IMR-90 (cell line): Measurements from ENCODE around the gene WFDC9. TPM values are rescaled to one million over a fixed set of nuclear protein-coding genes. Genes with fewer than 3 reads are reported as not detected.

ENCODE experiments used
- ATAC-seq: fragments of 200-7000 bp; cut with Tn5 transposase; 2 replicates; pipeline ENCODE4 v1.9.1; 2020; ENCODE audit warnings: low read depth, mild to moderate bottlenecking, moderate library complexity
- BruUV-seq: library from RNA; stranded (reverse); fragments of 400-500 nt; replicated peaks from 2 replicates; lab custom pipeline; 2021; lab: Mats Ljungman, UMichigan
- CTCF ChIA-PET: fragments of 300-600 bp; formaldehyde crosslinking; extraction: SDS; loops from one replicate; lab custom pipeline; 2021; ENCODE audit warnings: antibody characterized with exemption; lab: Yijun Ruan, JAX
- POLR2A ChIA-PET: fragments of 300-600 bp; sonication (Branson Sonifier 250); formaldehyde crosslinking; loops from one replicate; lab custom pipeline; 2022; ENCODE audit warnings: antibody characterized with exemption; ENCODE audit not compliant: unreplicated experiment; lab: Charles Lee
- DNase-seq: peaks from one replicate; pipeline ENCODE4 v3.0.0; 2013
- H2AFZ ChIP-seq: replicated peaks from 2 replicates; pipeline ENCODE3; 2013; ENCODE audit warnings: low read length, mild to moderate bottlenecking; ENCODE audit not compliant: poor library complexity
- H2AK5ac ChIP-seq: 2 replicates; pipeline ENCODE4 v1.6.1; 2013; ENCODE audit warnings: low read depth, low read length, inconsistent platforms
- H2AK9ac ChIP-seq: replicated peaks from 2 replicates; pipeline ENCODE3; 2013; ENCODE audit warnings: mild to moderate bottlenecking, low read depth, low read length, moderate library complexity; ENCODE audit not compliant: poor library complexity
- H2BK120ac ChIP-seq: 2 replicates; pipeline ENCODE4 v1.6.1; 2013; ENCODE audit warnings: low read depth, low read length, inconsistent platforms
- H2BK15ac ChIP-seq: 3 replicates; pipeline ENCODE4 v1.6.1; 2013; ENCODE audit warnings: low read depth, low read length, inconsistent platforms
- H2BK20ac ChIP-seq: 2 replicates; pipeline ENCODE4 v1.6.1; 2013; ENCODE audit warnings: low read depth, mild to moderate bottlenecking, inconsistent platforms, low read length, moderate library complexity
- H2BK5ac ChIP-seq: 2 replicates; pipeline ENCODE4 v1.6.1; 2013; ENCODE audit warnings: mild to moderate bottlenecking, low read depth, low read length, inconsistent platforms; ENCODE audit not compliant: poor library complexity, severe bottlenecking
- H3K14ac ChIP-seq: replicated peaks from 2 replicates; pipeline ENCODE4 v1.6.1; 2013; ENCODE audit warnings: low read depth, low read length, inconsistent platforms
- H3K18ac ChIP-seq: 2 replicates; pipeline ENCODE4 v1.6.1; 2013; ENCODE audit warnings: low read depth, low read length, control low read depth
- H3K23ac ChIP-seq: 2 replicates; pipeline ENCODE4 v1.6.1; 2013; ENCODE audit warnings: low read depth, low read length, inconsistent platforms
- H3K27ac ChIP-seq: 2 replicates; pipeline ENCODE4 v1.5.1; 2013; ENCODE audit warnings: mild to moderate bottlenecking, control low read depth, low read length; ENCODE audit not compliant: insufficient read depth
- H3K27me3 ChIP-seq: 2 replicates; pipeline ENCODE4 v1.6.1; 2013; ENCODE audit warnings: low read length; ENCODE audit not compliant: control insufficient read depth, insufficient read depth
- H3K36me3 ChIP-seq: 2 replicates; pipeline ENCODE4 v1.6.1; 2013; ENCODE audit warnings: low read length, mixed read lengths; ENCODE audit not compliant: control insufficient read depth, insufficient read depth
- H3K4ac ChIP-seq: 2 replicates; pipeline ENCODE4 v1.6.1; 2013; ENCODE audit warnings: low read depth, low read length, inconsistent platforms
- H3K4me1 ChIP-seq: 2 replicates; pipeline ENCODE4 v1.6.1; 2013; ENCODE audit warnings: low read length, mixed read lengths; ENCODE audit not compliant: control insufficient read depth, insufficient read depth
- H3K4me2 ChIP-seq: 2 replicates; pipeline ENCODE4 v1.6.1; 2013; ENCODE audit warnings: low read depth, mild to moderate bottlenecking, control low read depth, low read length, moderate library complexity
- H3K4me3 ChIP-seq: 2 replicates; pipeline ENCODE4 v1.5.1; 2013; ENCODE audit warnings: low read depth, mild to moderate bottlenecking, control low read depth, low read length, moderate library complexity; ENCODE audit not compliant: insufficient read depth
- H3K56ac ChIP-seq: 2 replicates; pipeline ENCODE4 v1.6.1; 2013; ENCODE audit warnings: low read length, inconsistent platforms; ENCODE audit not compliant: insufficient read depth; ENCODE audit errors: extremely low read depth
- H3K79me1 ChIP-seq, 2 experiments: 2 replicates each; pipeline ENCODE4 v1.6.1; 2013; ENCODE audit warnings: low read length in 2 of 2, inconsistent platforms in 1 of 2, low read depth in 1 of 2
- H3K9ac ChIP-seq: 2 replicates; pipeline ENCODE4 v1.6.1; 2013; ENCODE audit warnings: low read depth, low read length, control low read depth
- H3K9me1 ChIP-seq: 2 replicates; pipeline ENCODE4 v1.6.1; 2013; ENCODE audit warnings: low read length, inconsistent platforms; ENCODE audit not compliant: insufficient read depth
- H3K9me3 ChIP-seq: 2 replicates; pipeline ENCODE4 v1.6.1; 2013; ENCODE audit warnings: low read length; ENCODE audit not compliant: control insufficient read depth, insufficient read depth
- H4K20me1 ChIP-seq: 2 replicates; pipeline ENCODE4 v1.6.1; 2013; ENCODE audit warnings: low read length, inconsistent platforms; ENCODE audit not compliant: insufficient read depth
- H4K5ac ChIP-seq: 2 replicates; pipeline ENCODE4 v1.6.1; 2013; ENCODE audit warnings: mild to moderate bottlenecking, low read depth, low read length, control low read depth
- H4K8ac ChIP-seq, 2 experiments: 2 replicates each; pipeline ENCODE4 v1.6.1; 2013; ENCODE audit warnings: low read depth in 2 of 2, low read length in 2 of 2, control low read depth in 1 of 2, inconsistent platforms in 1 of 2
- H4K91ac ChIP-seq: 2 replicates; pipeline ENCODE4 v1.6.1; 2013; ENCODE audit warnings: low read depth, low read length, inconsistent platforms; ENCODE audit not compliant: insufficient read depth
- BHLHE40 ChIP-seq: fragments of 150-350 bp; IDR thresholded peaks from 2 replicates; pipeline ENCODE4 v1.6.1; 2016; ENCODE audit warnings: mild to moderate bottlenecking, low read depth, low read length
- CEBPB ChIP-seq: IDR thresholded peaks from 2 replicates; pipeline ENCODE4 v1.6.1; 2012; ENCODE audit warnings: low read depth, low read length, improper control_type of control experiment
- CHD1 ChIP-seq: IDR thresholded peaks from 2 replicates; pipeline ENCODE4 v1.6.1; 2012; ENCODE audit warnings: low read depth, low read length, improper control_type of control experiment
- CTCF ChIP-seq: conservative IDR thresholded peaks from 2 replicates; pipeline ENCODE4 v1.5.1; 2012; ENCODE audit warnings: mild to moderate bottlenecking, low read depth, low read length, improper control_type of control experiment
- FOS ChIP-seq: fragments of 150-350 bp; IDR thresholded peaks from 2 replicates; pipeline ENCODE4 v1.6.1; 2016; ENCODE audit warnings: low read depth, low read length
- MAFK ChIP-seq: IDR thresholded peaks from 2 replicates; pipeline ENCODE4 v1.6.1; 2012; ENCODE audit warnings: low read depth, low read length, improper control_type of control experiment
- MAZ ChIP-seq: IDR thresholded peaks from 2 replicates; pipeline ENCODE4 v1.6.1; 2012; ENCODE audit warnings: low read depth, mild to moderate bottlenecking, low read length, improper control_type of control experiment, moderate library complexity, borderline replicate concordance
- MXI1 ChIP-seq: IDR thresholded peaks from 2 replicates; pipeline ENCODE4 v1.6.1; 2012; ENCODE audit warnings: low read depth, mild to moderate bottlenecking, low read length, moderate library complexity, borderline replicate concordance
- NFE2L2 ChIP-seq: fragments of 150-350 bp; IDR thresholded peaks from 2 replicates; pipeline ENCODE4 v1.6.1; 2016; ENCODE audit warnings: low read depth, mild to moderate bottlenecking, low read length
- POLR2A ChIP-seq: IDR thresholded peaks from 2 replicates; pipeline ENCODE4 v1.6.1; 2012; ENCODE audit warnings: mild to moderate bottlenecking, low read depth, low read length
- RAD21 ChIP-seq: IDR thresholded peaks from 2 replicates; pipeline ENCODE4 v1.6.1; 2012; ENCODE audit warnings: low read length, improper control_type of control experiment
- RCOR1 ChIP-seq: IDR thresholded peaks from 2 replicates; pipeline ENCODE4 v1.6.1; 2012; ENCODE audit warnings: mild to moderate bottlenecking, low read length, improper control_type of control experiment; ENCODE audit not compliant: insufficient replicate concordance
- RFX5 ChIP-seq: IDR thresholded peaks from 2 replicates; pipeline ENCODE4 v1.8.0; 2012; ENCODE audit warnings: low read depth, mild to moderate bottlenecking, low read length, moderate library complexity
- SMC3 ChIP-seq: fragments of 150-350 bp; IDR thresholded peaks from 2 replicates; pipeline ENCODE4 v1.6.1; 2016; ENCODE audit warnings: low read depth, mild to moderate bottlenecking, antibody characterized with exemption, low read length, moderate library complexity
- WGBS, 2 experiments: methylation state at CpG; one replicate each; pipeline versions ENCODE4 v1.1.5 to v1.1.7; 2013; ENCODE audit warnings: missing lambda C conversion rate in 2 of 2; ENCODE audit not compliant: insufficient read length in 1 of 2; ENCODE audit errors: extremely low coverage in 2 of 2; 5-methylcytosine and 5-hydroxymethylcytosine counted together
- dilution Hi-C: fragments of 300-500 bp; cut with HindIII; formaldehyde crosslinking; loops from one replicate; pipeline ENCODE4 v1.14.3; 2018; ENCODE audit warnings: low sequenced_read_pairs; ENCODE audit not compliant: unreplicated experiment
- in situ Hi-C: fragments of 300-500 bp; cut with MboI; formaldehyde crosslinking; loops from 3 replicates; pipeline ENCODE4 v1.14.3; 2019; ENCODE audit warnings: low sequenced_read_pairs, inconsistent platforms, mixed read lengths
- intact Hi-C: fragments of 100-400 bp; cut with micrococcal nuclease; formaldehyde crosslinking; loops from 2 replicates; pipeline ENCODE4 v1.10.0; 2022
- polyA plus RNA-seq, 3 experiments: library from polyadenylated mRNA; depleted of rRNA; stranded (reverse); fragments of >200 nt; gene quantifications; 2 replicates each; pipeline ENCODE4 v1.2.3, GENCODE V29; 2012; ENCODE audit warnings: low replicate concordance in 1 of 3
- total RNA-seq: library from RNA; depleted of rRNA; stranded (reverse); fragments of >200 nt; gene quantifications from 2 replicates; pipeline ENCODE4 v1.2.3, GENCODE V29; 2012
- TF ChIP-seq, protein P1 (sequence below): fragments of 150-350 bp; IDR thresholded peaks from 2 replicates; pipeline ENCODE4 v1.6.1; 2016; ENCODE audit warnings: low read depth, mild to moderate bottlenecking, low read length, moderate library complexity, borderline replicate concordance
- TF ChIP-seq, protein P2 (sequence below): fragments of 150-350 bp; IDR thresholded peaks from 2 replicates; pipeline ENCODE4 v1.6.1; 2017; ENCODE audit warnings: mild to moderate bottlenecking, antibody characterized with exemption, low read length, low read depth

WFDC9 gene
- total and polyA plus RNA-seq, 2 of the 4 experiments (the other 2 are of a cell fraction), result not detected

- Histone ChIP-seq H3K9me1 (no peaks in the 10 kb centered on the region), H2BK20ac (no peak overlapping the region), H3K23ac (no peak overlapping the region), H3K4me3 (no peak overlapping the region), H4K5ac (no peak overlapping the region), H3K27me3 (no peaks in the 10 kb centered on the region), H2BK15ac (no peak overlapping the region), H2BK120ac (no peak overlapping the region), H2AFZ (no peak overlapping the region), H3K4me1 (no peaks in the 10 kb centered on the region), H3K56ac (no peak overlapping the region), H3K14ac (no peak overlapping the region), H3K9me3 (no peaks in the 10 kb centered on the region), H4K91ac (no peak overlapping the region), H3K4ac (no peak overlapping the region), H2AK5ac (no peak overlapping the region), H4K8ac (no peak overlapping the region), H3K4me2 (no peak overlapping the region), H2AK9ac (no peak overlapping the region), H3K9ac (no peak overlapping the region), H3K36me3 (no peaks in the 10 kb centered on the region), H2BK5ac (no peak overlapping the region), H3K18ac (no peak overlapping the region), H3K27ac (no peak overlapping the region), H3K79me1 (no peaks in the 10 kb centered on the region), H4K20me1 (no peaks in the 10 kb centered on the region)
- intact Hi-C loops (no loop called here), in situ Hi-C loops (no loop called here), dilution Hi-C loops (no loop called here)
- no peak for ATAC-seq
- WGBS, 2 experiments, result no CpG with 5 or more reads among the region's 1 CpG
- BruUV-seq, result no TSS peak
- no peak for DNase-seq
- POLR2A ChIA-PET, result no interaction called here
- TF ChIP-seq SMC3 (no peak), RCOR1 (no peak), BHLHE40 (no peak), MAFK (no peak), POLR2A (no peak), CEBPB (no peak), NFE2L2 (no peak), RFX5 (no peak), FOS (no peak), RAD21 (no peak), CHD1 (no peak), CTCF (no peak), MAZ (no peak), MXI1 (no peak)
- TF ChIP-seq, protein P1, sequence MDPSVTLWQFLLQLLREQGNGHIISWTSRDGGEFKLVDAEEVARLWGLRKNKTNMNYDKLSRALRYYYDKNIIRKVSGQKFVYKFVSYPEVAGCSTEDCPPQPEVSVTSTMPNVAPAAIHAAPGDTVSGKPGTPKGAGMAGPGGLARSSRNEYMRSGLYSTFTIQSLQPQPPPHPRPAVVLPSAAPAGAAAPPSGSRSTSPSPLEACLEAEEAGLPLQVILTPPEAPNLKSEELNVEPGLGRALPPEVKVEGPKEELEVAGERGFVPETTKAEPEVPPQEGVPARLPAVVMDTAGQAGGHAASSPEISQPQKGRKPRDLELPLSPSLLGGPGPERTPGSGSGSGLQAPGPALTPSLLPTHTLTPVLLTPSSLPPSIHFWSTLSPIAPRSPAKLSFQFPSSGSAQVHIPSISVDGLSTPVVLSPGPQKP, result no peak
- TF ChIP-seq, protein P2, sequence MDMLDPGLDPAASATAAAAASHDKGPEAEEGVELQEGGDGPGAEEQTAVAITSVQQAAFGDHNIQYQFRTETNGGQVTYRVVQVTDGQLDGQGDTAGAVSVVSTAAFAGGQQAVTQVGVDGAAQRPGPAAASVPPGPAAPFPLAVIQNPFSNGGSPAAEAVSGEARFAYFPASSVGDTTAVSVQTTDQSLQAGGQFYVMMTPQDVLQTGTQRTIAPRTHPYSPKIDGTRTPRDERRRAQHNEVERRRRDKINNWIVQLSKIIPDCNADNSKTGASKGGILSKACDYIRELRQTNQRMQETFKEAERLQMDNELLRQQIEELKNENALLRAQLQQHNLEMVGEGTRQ, result no peak
- CTCF ChIA-PET, result no interaction called here
Observed at GRCh38 chr20:45595235-45595634, 35.8 kb downstream of the WFDC9 start.
